Natural killer cell treated with Interleukin-12 subunit alpha and Interleukin-12 subunit beta and Interleukin-15 and Interleukin-18, amount 100 ng/mL, for 72 hours (primary cell): Measurements from ENCODE around the gene B4GALT6. TPM values are rescaled to one million over a fixed set of nuclear protein-coding genes. Genes with fewer than 3 reads are reported as not detected.
"Not testable (repeated sequence)": the region's sequence is repeated elsewhere in the genome, so short reads cannot be mapped to it uniquely, and the experiment has no call there.

Experiments
- ATAC-seq, 2 donors: fragments of 150-1000 bp; cut with Tn5 transposase in 1 of 2; sonication (Bioruptor Pico), chemical (Tn5 transposase) in 1 of 2; 2 replicates each; pipeline ENCODE4 v1.10.0; 2021
- DNase-seq: peaks from one replicate; pipeline ENCODE4 v3.0.0; 2022; ENCODE audit warnings: low spot score
- H3K27ac Mint-ChIP-seq, 2 donors: 1 replicate in 1 of 2; 2 replicates in 1 of 2; pipeline ENCODE4 v1.8.0; 2022; ENCODE audit warnings: mixed read lengths in 2 of 2, mild to moderate bottlenecking in 1 of 2, moderate library complexity in 1 of 2
- H3K27me3 Mint-ChIP-seq, 2 donors: 1 replicate in 1 of 2; 2 replicates in 1 of 2; pipeline ENCODE4 v1.8.0; 2022; ENCODE audit warnings: mixed read lengths in 2 of 2
- H3K36me3 Mint-ChIP-seq: one replicate; pipeline ENCODE4 v1.8.0; 2022; ENCODE audit warnings: mixed read lengths
- H3K4me1 Mint-ChIP-seq, 2 donors: 1 replicate in 1 of 2; 2 replicates in 1 of 2; pipeline ENCODE4 v1.8.0; 2022; ENCODE audit warnings: low read depth in 2 of 2, mixed read lengths in 2 of 2, mild to moderate bottlenecking in 1 of 2
- H3K4me3 Mint-ChIP-seq: one replicate; pipeline ENCODE4 v1.8.0; 2022; ENCODE audit warnings: mixed read lengths
- H3K9me3 Mint-ChIP-seq: 2 replicates; pipeline ENCODE4 v1.8.0; 2022; ENCODE audit warnings: mixed read lengths
- total RNA-seq, 2 donors: library from RNA; stranded (reverse); gene quantifications; one replicate each; pipeline ENCODE4 v1.2.3, GENCODE V29; 2022

B4GALT6 gene
- total RNA-seq = 10 to 100 TPM in 1 of 2 donors, 1 to 10 TPM in 1; 2.3 to 23.6 TPM

- DNase-seq (peak; percentile 65), ATAC-seq (peak; percentile 65 to 76)
- Mint-ChIP-seq H3K27me3 (peaks cover 0 to 5% of the 10 kb centered on the region in 2 donors), H3K36me3 (no peaks in the 10 kb centered on the region), H3K27ac (peak within 1 kb of the TSS; percentile 70 to 96), H3K4me3 (peak within 1 kb of the TSS; percentile 97), H3K4me1 (peaks cover 42 to 44% of the 10 kb centered on the region in 2 donors), H3K9me3 (no peaks in the 10 kb centered on the region)
Measured at GRCh38 chr18:31684279-31685096, at the start of gene B4GALT6. Gene B4GALT6 (minus strand): TSS chr18:31684581. CDS start chr18:31684426, 155 bp downstream.

DNA sequence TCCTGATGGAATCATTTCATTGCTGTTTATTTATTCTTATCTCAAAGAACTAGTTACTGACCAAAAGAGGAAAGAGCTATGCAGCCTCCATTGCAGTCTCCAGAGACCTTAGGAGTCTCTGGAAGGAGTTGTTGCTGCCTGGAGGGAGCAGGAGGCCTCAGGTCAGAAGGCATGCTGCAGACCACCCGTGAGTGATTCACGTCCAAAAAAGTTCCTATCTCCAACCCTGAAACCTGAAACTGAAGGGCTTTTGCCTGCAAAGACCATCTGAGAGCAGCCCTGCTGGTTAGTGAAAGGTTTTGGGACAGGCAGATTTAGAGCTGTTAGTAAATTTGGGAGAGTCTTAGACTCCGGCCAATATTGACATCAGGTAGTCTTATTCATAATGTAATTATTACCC lies 47.2 kb upstream of the B4GALT6 start:
- ATAC-seq (no peak), DNase-seq (no peak)
- H3K4me3 Mint-ChIP-seq = no peak overlapping the region
- no peak overlapping the region for H3K27ac Mint-ChIP-seq
- no peaks in the 10 kb centered on the region for H3K36me3 Mint-ChIP-seq
- H3K9me3 Mint-ChIP-seq = no peaks in the 10 kb centered on the region
- peaks cover 17 to 50% of the 10 kb centered on the region in 2 donors for H3K27me3 Mint-ChIP-seq
- H3K4me1 Mint-ChIP-seq = no peaks in the 10 kb centered on the region

- not testable (repeated sequence) for H3K4me1 Mint-ChIP-seq, H3K4me3 Mint-ChIP-seq, H3K36me3 Mint-ChIP-seq, H3K27ac Mint-ChIP-seq, DNase-seq, H3K9me3 Mint-ChIP-seq, ATAC-seq
- H3K27me3 Mint-ChIP-seq = peaks cover 23 to 50% of the 10 kb centered on the region in 2 donors
Measured at GRCh38 chr18:31729196-31729595, 44.8 kb upstream of the B4GALT6 start.

DNA sequence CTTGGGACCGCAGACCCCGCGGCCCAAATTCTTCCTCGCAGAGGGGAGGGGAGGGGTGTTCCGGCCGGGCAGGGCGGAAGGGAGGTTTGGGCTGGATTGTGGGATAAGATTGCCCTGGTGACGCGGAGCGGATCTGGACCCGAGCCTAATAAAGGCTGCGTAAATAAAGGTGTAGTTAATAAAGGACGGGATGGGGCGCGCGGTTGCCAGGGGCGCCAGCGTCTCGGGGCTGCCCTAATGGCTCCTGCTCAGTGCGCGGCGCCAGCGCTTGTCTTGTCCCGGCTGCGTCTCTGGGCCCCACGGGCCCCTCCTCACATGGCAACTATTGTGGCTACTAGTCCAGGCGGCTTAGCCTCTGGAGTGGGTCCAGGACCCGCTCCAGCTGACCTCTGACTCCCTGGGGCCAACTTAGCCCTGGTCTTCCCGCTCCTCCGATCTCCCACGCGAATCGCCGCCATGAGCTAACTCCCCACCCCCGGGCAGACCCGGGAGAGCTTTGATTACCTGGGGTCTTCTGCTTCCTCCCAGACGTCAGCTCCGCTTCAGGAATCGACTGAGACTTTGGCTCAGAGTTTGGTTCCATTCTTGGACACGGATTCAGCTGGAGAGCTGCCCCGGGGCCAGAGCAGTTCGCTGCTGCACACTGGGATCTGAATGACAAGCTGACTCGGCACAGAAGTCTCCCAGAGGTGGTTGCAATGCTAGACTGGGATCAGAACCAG lies 39.8 kb upstream of the B4GALT6 start:
- Mint-ChIP-seq H3K27me3 (peaks cover 17 to 26% of the 10 kb centered on the region in 2 donors), H3K9me3 (peaks cover 6% of the 10 kb centered on the region), H3K36me3 (no peaks in the 10 kb centered on the region), H3K4me1 (no peaks in the 10 kb centered on the region), H3K4me3 (peak overlapping the region; percentile 65), H3K27ac (no peak overlapping the region)
- ATAC-seq = no peak
- DNase-seq = no peak

DNA sequence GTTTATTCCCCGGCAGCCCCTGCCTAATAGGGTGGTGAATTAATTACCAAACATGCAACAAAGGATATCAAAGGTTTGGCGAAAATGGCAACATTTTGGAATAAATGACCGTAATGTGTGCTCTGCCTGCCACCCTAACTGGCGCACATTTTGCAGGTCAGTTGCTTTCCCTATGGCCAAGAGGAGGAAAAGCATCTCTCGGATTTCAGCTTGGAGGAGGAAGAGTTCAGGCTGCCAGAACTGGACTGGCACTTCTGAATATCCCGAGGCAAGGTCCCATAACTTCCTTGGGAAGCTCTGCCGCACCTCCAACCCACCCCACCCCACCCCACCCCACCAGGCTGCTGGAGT lies 39.2 kb upstream of the B4GALT6 start:
- ATAC-seq (no peak), DNase-seq (no peak)
- Mint-ChIP-seq H3K9me3 (peaks cover 6% of the 10 kb centered on the region), H3K27me3 (peaks cover 17 to 26% of the 10 kb centered on the region in 2 donors), H3K4me3 (no peak overlapping the region), H3K36me3 (no peaks in the 10 kb centered on the region), H3K4me1 (no peaks in the 10 kb centered on the region), H3K27ac (no peak overlapping the region)

DNA sequence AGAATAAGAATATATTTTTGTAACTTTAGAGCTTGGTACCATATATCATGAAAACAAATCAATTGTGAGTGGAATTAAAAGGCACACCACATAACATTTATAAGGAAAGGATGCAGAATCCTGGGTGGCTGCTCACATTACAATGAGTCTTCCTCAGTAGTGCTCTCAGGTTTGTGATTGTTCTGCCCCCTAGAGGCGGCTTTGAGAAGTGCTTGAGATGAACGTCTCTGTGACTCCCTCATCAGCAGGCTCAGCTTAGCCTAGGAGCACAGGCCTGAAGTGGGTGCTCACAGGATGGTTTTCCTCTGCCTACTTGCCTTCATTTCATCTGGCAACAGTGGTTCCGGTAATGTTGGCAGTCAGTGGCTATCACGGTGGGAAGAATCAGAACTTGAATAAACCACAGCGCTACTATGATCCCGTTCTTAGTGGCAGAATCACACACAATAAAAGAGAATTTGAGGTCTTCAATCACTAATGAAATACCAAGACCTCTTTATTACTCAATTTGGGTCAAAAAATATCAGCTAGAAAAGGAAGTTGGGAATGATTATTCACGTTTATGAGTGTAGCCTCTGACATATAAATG lies 38.1 kb upstream of the B4GALT6 start:
- no peaks in the 10 kb centered on the region for H3K4me1 Mint-ChIP-seq
- H3K4me3 Mint-ChIP-seq = no peak overlapping the region
- peak; percentile 83 for DNase-seq
- H3K27me3 Mint-ChIP-seq = peaks cover 9 to 23% of the 10 kb centered on the region in 2 donors
- peaks cover 6% of the 10 kb centered on the region for H3K9me3 Mint-ChIP-seq
- H3K36me3 Mint-ChIP-seq = no peaks in the 10 kb centered on the region
- peak; percentile 81 to 88 for ATAC-seq
- H3K27ac Mint-ChIP-seq = no peak overlapping the region

DNA sequence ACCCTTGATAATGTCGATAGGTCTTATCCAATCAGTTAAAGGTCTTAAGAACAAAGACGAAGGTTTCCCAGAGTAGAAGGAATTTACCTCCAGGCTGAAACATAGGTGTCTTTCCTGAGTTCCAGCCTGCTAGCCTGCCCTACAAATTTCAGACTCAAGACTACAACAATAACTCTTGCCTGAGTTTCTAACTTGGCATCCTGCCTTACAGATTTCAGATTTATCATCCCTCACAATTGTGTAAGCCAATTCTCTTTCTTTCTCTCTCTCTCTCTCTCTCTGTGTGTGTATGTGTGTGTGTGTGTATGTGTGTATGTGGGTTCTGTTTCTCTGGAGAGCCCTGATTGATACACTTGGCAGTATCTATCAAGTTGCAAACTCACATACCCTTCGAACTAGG lies 37.2 kb upstream of the B4GALT6 start:
- no peak for ATAC-seq
- no peaks in the 10 kb centered on the region for H3K36me3 Mint-ChIP-seq
- DNase-seq = no peak
- no peaks in the 10 kb centered on the region for H3K4me1 Mint-ChIP-seq
- peaks cover 5 to 19% of the 10 kb centered on the region in 2 donors for H3K27me3 Mint-ChIP-seq
- no peak overlapping the region for H3K27ac Mint-ChIP-seq
- H3K9me3 Mint-ChIP-seq = peaks cover 6% of the 10 kb centered on the region
- no peak overlapping the region for H3K4me3 Mint-ChIP-seq

GRCh38 chr18:31720867-31721266 lies 36.5 kb upstream of the B4GALT6 start:
- H3K27me3 Mint-ChIP-seq = peaks cover 5 to 19% of the 10 kb centered on the region in 2 donors
- DNase-seq = no peak
- no peak overlapping the region for H3K4me3 Mint-ChIP-seq
- no peak overlapping the region for H3K27ac Mint-ChIP-seq
- H3K4me1 Mint-ChIP-seq = no peaks in the 10 kb centered on the region
- no peaks in the 10 kb centered on the region for H3K36me3 Mint-ChIP-seq
- H3K9me3 Mint-ChIP-seq = peaks cover 6% of the 10 kb centered on the region
- no peak for ATAC-seq

DNA sequence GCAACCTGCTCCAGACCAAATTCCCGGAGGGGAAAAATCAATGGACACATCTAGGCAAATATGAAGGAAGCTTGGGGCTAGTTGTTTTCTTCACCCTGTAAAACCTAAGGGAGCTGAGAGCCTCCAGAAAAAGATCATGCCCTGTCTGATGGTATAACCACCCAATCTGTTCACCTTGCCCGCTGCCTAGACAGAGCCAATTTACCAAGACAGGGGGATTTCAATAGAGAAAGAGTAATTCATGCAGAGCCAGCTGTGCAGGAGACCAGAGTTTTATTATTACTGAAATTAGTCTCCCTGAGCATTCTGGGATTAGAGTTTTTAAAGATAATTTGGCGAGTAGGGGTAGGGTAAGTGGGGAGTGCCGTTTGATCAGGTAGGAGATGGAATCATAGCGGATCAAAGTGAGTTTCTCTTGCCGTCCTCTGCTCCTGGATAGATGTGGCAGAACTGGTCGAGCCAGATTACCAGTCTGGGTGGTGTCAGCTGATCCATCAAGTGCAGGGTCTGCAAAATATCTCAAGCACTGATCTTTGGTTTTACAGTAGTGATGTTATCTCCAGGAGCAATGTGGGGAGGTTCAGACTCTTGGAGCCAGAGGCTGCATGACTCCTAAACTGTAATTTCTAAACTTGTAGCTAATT lies 35.1 kb upstream of the B4GALT6 start:
- no peak overlapping the region for H3K27ac Mint-ChIP-seq
- H3K36me3 Mint-ChIP-seq = no peaks in the 10 kb centered on the region

GRCh38 chr18:31718386-31718785 lies 34.0 kb upstream of the B4GALT6 start:
- Mint-ChIP-seq H3K4me1 (no peaks in the 10 kb centered on the region), H3K4me3 (no peak overlapping the region), H3K36me3 (no peaks in the 10 kb centered on the region), H3K27ac (no peak overlapping the region), H3K27me3 (peaks cover 0 to 6% of the 10 kb centered on the region in 2 donors), H3K9me3 (peaks cover 6% of the 10 kb centered on the region)
- no peak for ATAC-seq
- DNase-seq = no peak

More for the DNA sequence above, 35.1 kb upstream of the B4GALT6 start:
- H3K4me1 Mint-ChIP-seq = no peaks in the 10 kb centered on the region
- no peak overlapping the region for H3K4me3 Mint-ChIP-seq
- peaks cover 6% of the 10 kb centered on the region for H3K9me3 Mint-ChIP-seq
- DNase-seq (no peak), ATAC-seq (no peak)
- H3K27me3 Mint-ChIP-seq = peaks cover 4 to 15% of the 10 kb centered on the region in 2 donors

DNA sequence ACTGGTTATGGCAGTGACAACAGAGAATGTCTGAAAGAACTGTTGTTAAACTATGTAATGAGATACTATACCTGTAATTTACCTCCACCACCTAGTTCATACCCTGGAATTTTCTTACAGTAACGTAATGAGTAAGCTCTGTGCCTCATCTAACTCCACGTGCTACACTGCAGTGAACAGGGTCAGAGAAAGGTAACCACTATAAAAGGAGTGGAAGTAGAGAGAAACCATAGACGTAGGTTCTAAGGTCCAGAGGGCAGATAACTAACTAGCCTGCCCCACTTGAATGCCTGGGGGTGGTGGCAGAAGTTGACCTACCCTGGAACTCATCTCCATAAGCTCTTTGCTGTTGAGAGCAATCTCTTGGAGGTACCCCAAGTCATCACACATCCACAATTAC lies 32.0 kb upstream of the B4GALT6 start:
- ATAC-seq (no peak), DNase-seq (no peak)
- Mint-ChIP-seq H3K9me3 (peaks cover 6% of the 10 kb centered on the region), H3K27ac (no peak overlapping the region), H3K27me3 (no peaks in the 10 kb centered on the region), H3K4me3 (no peak overlapping the region), H3K4me1 (no peaks in the 10 kb centered on the region), H3K36me3 (no peaks in the 10 kb centered on the region)

DNA sequence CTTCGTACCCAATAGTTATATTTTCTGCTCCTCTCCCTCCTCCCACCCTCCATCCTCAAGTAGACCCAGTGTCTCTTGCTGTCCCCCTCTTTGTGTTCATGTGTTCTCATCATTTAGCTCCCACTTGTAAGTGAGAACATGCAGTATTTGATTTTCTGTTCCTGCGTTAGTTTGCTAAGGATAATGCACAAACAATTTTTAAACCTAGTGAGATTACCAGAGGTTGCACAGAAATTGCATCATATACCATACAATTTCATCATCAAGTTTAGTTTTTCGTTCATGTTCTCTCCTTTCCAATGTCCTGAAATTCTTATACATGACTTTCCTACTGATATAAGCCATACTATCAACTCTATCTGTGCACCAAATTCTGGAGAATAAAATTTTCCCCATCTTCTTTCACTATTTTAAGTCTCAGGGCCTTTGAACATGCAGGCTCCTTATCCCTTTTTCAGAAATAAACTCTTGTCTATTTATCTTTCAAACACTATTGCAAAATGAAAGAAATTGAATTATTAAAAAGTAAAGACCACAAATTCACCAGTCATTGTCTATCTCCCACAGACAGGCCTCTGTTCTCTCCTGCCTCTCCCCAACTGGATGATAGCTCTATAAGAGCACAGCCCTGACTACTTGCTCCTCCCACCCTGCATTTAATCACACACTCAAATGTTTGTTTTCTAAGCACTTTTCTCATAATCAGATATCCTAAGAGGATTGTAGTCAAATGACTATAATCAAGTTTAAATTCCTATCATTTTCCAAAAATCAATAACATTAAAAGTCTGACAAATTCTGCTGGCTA lies 27.2 kb upstream of the B4GALT6 start:
- no peak for DNase-seq
- H3K9me3 Mint-ChIP-seq = no peaks in the 10 kb centered on the region
- ATAC-seq = no peak

DNA sequence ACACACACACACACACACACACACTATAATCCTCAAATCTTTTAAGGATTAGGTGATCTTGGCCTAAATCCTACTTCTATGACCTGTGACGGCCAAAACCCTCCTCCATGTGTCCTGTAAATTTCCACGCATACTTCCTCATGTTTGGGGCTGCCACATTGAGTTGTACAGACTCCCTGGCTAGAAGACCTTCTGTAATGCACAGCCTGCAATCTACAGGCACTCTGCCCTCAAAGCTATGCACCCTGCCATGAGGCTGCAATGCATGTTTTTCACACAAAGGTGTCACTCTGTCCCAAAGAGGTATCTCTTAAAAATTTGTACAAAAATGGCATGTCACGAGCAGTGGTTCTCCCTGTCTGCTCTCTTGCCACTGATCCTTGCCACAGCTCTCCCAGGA lies 26.4 kb upstream of the B4GALT6 start:
- Mint-ChIP-seq H3K4me3 (no peak overlapping the region), H3K27me3 (no peaks in the 10 kb centered on the region), H3K27ac (no peak overlapping the region), H3K9me3 (no peaks in the 10 kb centered on the region), H3K4me1 (no peaks in the 10 kb centered on the region), H3K36me3 (no peaks in the 10 kb centered on the region)
- DNase-seq (no peak), ATAC-seq (no peak)

More for the DNA sequence above, 27.2 kb upstream of the B4GALT6 start:
- no peak overlapping the region for H3K27ac Mint-ChIP-seq
- H3K27me3 Mint-ChIP-seq = no peaks in the 10 kb centered on the region
- H3K4me1 Mint-ChIP-seq = no peaks in the 10 kb centered on the region
- no peaks in the 10 kb centered on the region for H3K36me3 Mint-ChIP-seq
- no peak overlapping the region for H3K4me3 Mint-ChIP-seq
